Spleen (tissue), 11 donors: ENCODE data around the gene NXPH4. TPM values are rescaled to one million over a fixed set of nuclear protein-coding genes. Genes with fewer than 3 reads are reported as not detected.
A peak's percentile ranks its signal among the peaks of the same experiment; 100 is the strongest.

Experiments
- DNase-seq: peaks from one replicate; pipeline ENCODE4 v3.0.0-alpha.2; 2020
- H3K27ac ChIP-seq, 8 donors: fragments of 200-600 bp; sonication (generic) in 7 of 8; 1 replicate in 4 of 8; 2 replicates in 4 of 8; pipeline versions ENCODE4 v1.5.0 to v1.8.0; 2016 to 2021; ENCODE audit warnings: inconsistent platforms in 4 of 8, mild to moderate bottlenecking in 4 of 8, moderate library complexity in 1 of 8
- H3K27me3 ChIP-seq, 7 donors: fragments of 200-600 bp; sonication (generic) in 6 of 7; replicated peaks in 1 of 7; 1 replicate in 4 of 7; 2 replicates in 3 of 7; pipeline versions ENCODE4 v1.5.0 to v1.8.0; 2016 to 2021; ENCODE audit warnings: inconsistent platforms in 3 of 7, mild to moderate bottlenecking in 1 of 7
- H3K36me3 ChIP-seq, 6 donors: fragments of 200-600 bp; sonication (generic) in 5 of 6; 1 replicate in 4 of 6; 2 replicates in 2 of 6; pipeline versions ENCODE4 v1.5.0 to v1.8.0; 2016 to 2021; ENCODE audit warnings: inconsistent platforms in 2 of 6
- H3K4me1 ChIP-seq, 6 donors: fragments of 200-600 bp; sonication (generic) in 5 of 6; 1 replicate in 3 of 6; 2 replicates in 3 of 6; pipeline versions ENCODE4 v1.5.0 to v1.8.0; 2016 to 2021; ENCODE audit warnings: inconsistent platforms in 3 of 6
- H3K4me3 ChIP-seq, 8 donors: fragments of 200-600 bp; sonication (generic) in 7 of 8; 1 replicate in 4 of 8; 2 replicates in 4 of 8; pipeline versions ENCODE4 v1.5.0 to v1.8.0; 2016 to 2021; ENCODE audit warnings: inconsistent platforms in 4 of 8, mild to moderate bottlenecking in 4 of 8, moderate library complexity in 2 of 8
- H3K9me3 ChIP-seq, 8 donors: fragments of 200-600 bp; sonication (generic) in 7 of 8; 1 replicate in 4 of 8; 2 replicates in 4 of 8; pipeline versions ENCODE4 v1.5.0 to v1.8.0; 2016 to 2021; ENCODE audit warnings: inconsistent platforms in 4 of 8
- POLR2A ChIP-seq, 3 donors: fragments of 450-650 bp; IDR thresholded peaks; one replicate each; pipeline ENCODE4 v1.5.1; 2017; ENCODE audit warnings: antibody characterized with exemption in 3 of 3, mild to moderate bottlenecking in 1 of 3
- POLR2AphosphoS5 ChIP-seq, 3 donors: sonication (generic); formaldehyde crosslinking; IDR thresholded peaks; one replicate each; pipeline ENCODE4 v1.5.1; 2017; ENCODE audit warnings: antibody characterized with exemption in 3 of 3
- WGBS, 5 donors: extraction: QIAGEN DNeasy Blood & Tissue Kit in 3 of 5; methylation state at CpG; one replicate each; pipeline versions ENCODE4 v1.1.5 to v1.1.7; 2013 to 2018; 5-methylcytosine and 5-hydroxymethylcytosine counted together
- intact Hi-C: fragments of 100-400 bp; cut with DNase I; formaldehyde crosslinking; loops from one replicate; pipeline ENCODE4 v1.15.0; 2023; ENCODE audit warnings: low total_unique reads
- polyA plus RNA-seq, 3 donors: library from polyadenylated mRNA; stranded (reverse); fragments of 200-250 nt; gene quantifications; one replicate each; pipeline ENCODE4 v1.2.1, GENCODE V29; 2013
- total RNA-seq, 7 donors: library from RNA; depleted of rRNA in 3 of 7; stranded (reverse); fragments of >200 nt in 3 of 7; fragmentation: NEBNext Ultra II Directional in 4 of 7; extraction: Animal tissue kit (Norgen Biotek cat#: 25700) in 4 of 7; gene quantifications; one replicate each; pipeline versions ENCODE4 v1.1.0 to v1.2.1, GENCODE V29; 2016 to 2021
- TF ChIP-seq, protein P1 (sequence below), 11 experiments: fragments of 200-600 bp in 7 of 11; fragments of 450-650 bp in 4 of 11; sonication (generic) in 4 of 11; IDR thresholded peaks in 8 of 11; conservative IDR thresholded peaks in 3 of 11; 1 replicate in 7 of 11; 2 replicates in 4 of 11; pipeline versions ENCODE4 v1.4.0 to v1.8.0; 2016 to 2021; ENCODE audit warnings: antibody characterized with exemption in 11 of 11, inconsistent platforms in 4 of 11, mild to moderate bottlenecking in 1 of 11
- donor health status: healthy with polysubstance abuse.
- donor health status: DM: no; HTN: no; CAD: no; lungs with moderate emphysema.
- donor health status: DM: no; HTN: no; CAD: no.
- donor health status: Bipolar disorder and iron deficiency.
- donor health status: healthy.
- donor health status: DM: no; HTN: no; CAD: no.
- donor health status: DM: yes; HTN: yes; CAD: no.

NXPH4 gene
- total and polyA plus RNA-seq, 10 donors, result 0.11 to 0.60 (median 0.23) TPM; not detected in 4

DNA sequence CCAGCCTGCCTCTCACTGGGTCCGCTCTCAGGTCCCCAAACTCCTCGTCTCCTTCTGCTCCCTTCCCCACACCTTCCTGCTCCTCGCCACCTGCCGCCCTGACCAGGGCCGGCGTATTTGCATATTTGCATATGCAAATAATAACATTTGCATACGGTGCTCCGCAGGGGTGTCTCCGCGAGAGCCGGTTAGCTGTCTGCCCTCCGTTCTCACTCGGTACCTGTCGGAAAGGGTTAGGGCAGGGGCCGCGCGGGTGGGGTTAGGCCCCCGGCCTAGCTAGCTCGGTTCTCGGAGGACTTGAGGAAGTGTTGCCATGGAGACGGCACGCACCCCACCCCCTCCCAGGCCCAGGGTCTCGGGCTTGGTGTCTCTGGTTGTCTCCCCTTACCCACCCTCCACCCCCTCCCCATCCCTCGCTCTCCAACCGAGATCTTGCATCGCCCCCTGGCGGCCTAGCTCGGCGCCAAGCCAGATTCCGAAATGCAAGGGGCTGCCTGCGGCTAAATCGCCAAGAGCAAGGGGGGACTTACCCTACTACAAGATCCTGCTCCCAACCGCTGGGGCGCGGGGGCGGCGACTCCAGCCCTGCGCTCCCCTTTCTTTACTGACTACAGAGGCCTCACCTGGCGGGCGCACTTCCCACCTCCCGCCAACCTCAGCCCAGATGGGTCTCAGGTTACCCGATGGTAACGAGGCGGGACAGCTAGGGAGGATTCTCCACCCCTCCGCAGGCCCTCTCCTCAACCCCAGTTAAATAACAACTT, 26.3 kb downstream of the NXPH4 start:
- intact Hi-C loops, result no loop called here
- Histone ChIP-seq H3K4me1 (peaks cover 57 to 65% (median 63%) of the 10 kb centered on the region in 6 donors), H3K4me3 (peak overlapping the region in 7 of 8 donors; percentile 15 to 77 (median 32)), H3K27ac (peak overlapping the region in 2 of 8 donors; percentile 1 to 2), H3K27me3 (peaks cover 0 to 77% (median 64%) of the 10 kb centered on the region in 7 donors), H3K36me3 (peaks cover 0 to 5% (median 0%) of the 10 kb centered on the region in 6 donors), H3K9me3 (no peaks in the 10 kb centered on the region)
- 1 to 3% (median 2%) methylated on average over 26 to 45 of the region's 45 CpGs for WGBS, 5 donors
- no peak for TF ChIP-seq POLR2A (IDR thresholded peaks at IDR 0.05)
- TF ChIP-seq, protein P1, sequence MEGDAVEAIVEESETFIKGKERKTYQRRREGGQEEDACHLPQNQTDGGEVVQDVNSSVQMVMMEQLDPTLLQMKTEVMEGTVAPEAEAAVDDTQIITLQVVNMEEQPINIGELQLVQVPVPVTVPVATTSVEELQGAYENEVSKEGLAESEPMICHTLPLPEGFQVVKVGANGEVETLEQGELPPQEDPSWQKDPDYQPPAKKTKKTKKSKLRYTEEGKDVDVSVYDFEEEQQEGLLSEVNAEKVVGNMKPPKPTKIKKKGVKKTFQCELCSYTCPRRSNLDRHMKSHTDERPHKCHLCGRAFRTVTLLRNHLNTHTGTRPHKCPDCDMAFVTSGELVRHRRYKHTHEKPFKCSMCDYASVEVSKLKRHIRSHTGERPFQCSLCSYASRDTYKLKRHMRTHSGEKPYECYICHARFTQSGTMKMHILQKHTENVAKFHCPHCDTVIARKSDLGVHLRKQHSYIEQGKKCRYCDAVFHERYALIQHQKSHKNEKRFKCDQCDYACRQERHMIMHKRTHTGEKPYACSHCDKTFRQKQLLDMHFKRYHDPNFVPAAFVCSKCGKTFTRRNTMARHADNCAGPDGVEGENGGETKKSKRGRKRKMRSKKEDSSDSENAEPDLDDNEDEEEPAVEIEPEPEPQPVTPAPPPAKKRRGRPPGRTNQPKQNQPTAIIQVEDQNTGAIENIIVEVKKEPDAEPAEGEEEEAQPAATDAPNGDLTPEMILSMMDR (IDR thresholded peaks at IDR 0.05 in 8 of 11, conservative IDR thresholded peaks at IDR 0.05 in 3 of 11), result peak; percentile 34 to 82 (median 49)
- peak; percentile 89 for DNase-seq

DNA sequence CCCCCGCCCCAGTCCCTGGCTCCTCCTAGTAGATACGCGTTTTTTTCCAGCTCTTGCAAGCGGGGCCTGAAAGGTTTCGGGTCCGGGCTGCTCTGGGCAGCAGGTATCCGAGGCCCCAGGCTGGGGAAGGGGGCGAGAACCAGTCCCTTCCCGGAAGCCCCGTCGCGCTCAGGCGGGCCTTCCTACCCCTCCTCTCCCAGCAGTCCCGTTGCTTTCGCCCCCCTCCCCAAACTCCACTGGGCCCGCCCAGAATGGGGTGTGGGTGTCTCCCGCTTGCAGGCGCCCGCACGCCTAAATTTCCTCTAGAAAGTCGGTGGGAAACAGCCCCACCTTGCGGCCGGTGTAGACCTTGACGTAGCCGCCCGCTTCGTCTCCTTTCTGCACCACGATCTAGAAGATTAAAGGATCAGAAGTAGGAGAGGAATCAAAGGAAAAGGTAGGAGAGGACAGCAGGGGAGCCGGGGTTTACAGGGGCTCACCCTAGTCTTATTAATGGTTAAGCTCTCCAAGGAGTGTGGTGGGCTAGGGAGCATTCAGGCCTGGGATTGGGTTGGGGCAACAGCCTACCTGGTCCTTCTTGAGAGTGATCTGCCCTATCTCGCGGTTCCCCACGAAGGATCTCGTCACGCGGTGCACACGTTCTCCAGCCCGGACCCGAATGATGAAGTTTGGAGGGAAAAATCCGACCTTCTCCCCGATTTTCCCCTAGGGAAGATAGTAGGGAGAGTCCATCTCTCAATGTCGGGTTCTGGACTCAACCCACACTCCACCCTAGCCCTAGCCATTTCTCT, 27.1 kb downstream of the NXPH4 start:
- H3K9me3 ChIP-seq, result no peaks in the 10 kb centered on the region
- peaks cover 48 to 59% (median 55%) of the 10 kb centered on the region in 6 donors for H3K4me1 ChIP-seq
- H3K36me3 ChIP-seq, result peaks cover 0 to 5% (median 0%) of the 10 kb centered on the region in 6 donors
- H3K27ac ChIP-seq, result peak overlapping the region in 1 of 8 donors; percentile 2
- WGBS, 5 donors, result 9 to 12% (median 11%) methylated on average over 33 to 41 of the region's 41 CpGs
- TF ChIP-seq POLR2A (IDR thresholded peaks at IDR 0.05), result no peak
- peak in 2 of 3 donors; percentile 22 to 40 for TF ChIP-seq POLR2AphosphoS5 (IDR thresholded peaks at IDR 0.05)
- TF ChIP-seq, protein P1 (IDR thresholded peaks at IDR 0.05 in 8 of 11, conservative IDR thresholded peaks at IDR 0.05 in 3 of 11), result peak; percentile 57 to 86 (median 74)
- peaks cover 0 to 69% (median 56%) of the 10 kb centered on the region in 7 donors for H3K27me3 ChIP-seq
- intact Hi-C loops, result no loop called here
- peak overlapping the region in 7 of 8 donors; percentile 15 to 77 (median 32) for H3K4me3 ChIP-seq
- DNase-seq, result peak; percentile 93

DNA sequence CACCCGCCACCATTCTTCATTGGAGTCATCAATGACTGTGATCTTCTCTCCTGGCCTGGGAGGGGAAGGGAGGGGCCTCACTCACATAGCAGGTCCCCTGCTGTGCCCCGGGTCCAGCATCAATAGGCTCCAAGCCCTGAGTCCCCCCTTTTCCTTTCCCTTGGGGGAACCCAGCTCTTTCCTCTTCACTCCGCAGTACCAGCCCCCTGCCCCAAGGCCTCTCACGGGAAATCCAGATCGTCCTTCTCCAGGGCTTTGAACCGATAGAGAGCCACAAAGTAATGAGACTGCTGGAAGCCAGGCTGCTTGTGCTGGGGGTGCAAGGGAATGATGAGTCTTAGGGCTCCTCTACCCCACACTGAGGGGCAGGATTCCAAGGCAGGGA, 27.7 kb downstream of the NXPH4 start:
- Histone ChIP-seq H3K9me3 (no peaks in the 10 kb centered on the region), H3K36me3 (peaks cover 0 to 5% (median 0%) of the 10 kb centered on the region in 6 donors), H3K27ac (no peak overlapping the region), H3K27me3 (peaks cover 0 to 63% (median 50%) of the 10 kb centered on the region in 7 donors), H3K4me1 (peaks cover 42 to 59% (median 49%) of the 10 kb centered on the region in 6 donors), H3K4me3 (peak overlapping the region in 1 of 8 donors; percentile 77)
- no peak for TF ChIP-seq POLR2A (IDR thresholded peaks at IDR 0.05)
- no peak for DNase-seq
- intact Hi-C loops, result no loop called here
- WGBS, 5 donors, result 64 to 89% (median 73%) methylated on average over 6 of the region's 6 CpGs

DNA sequence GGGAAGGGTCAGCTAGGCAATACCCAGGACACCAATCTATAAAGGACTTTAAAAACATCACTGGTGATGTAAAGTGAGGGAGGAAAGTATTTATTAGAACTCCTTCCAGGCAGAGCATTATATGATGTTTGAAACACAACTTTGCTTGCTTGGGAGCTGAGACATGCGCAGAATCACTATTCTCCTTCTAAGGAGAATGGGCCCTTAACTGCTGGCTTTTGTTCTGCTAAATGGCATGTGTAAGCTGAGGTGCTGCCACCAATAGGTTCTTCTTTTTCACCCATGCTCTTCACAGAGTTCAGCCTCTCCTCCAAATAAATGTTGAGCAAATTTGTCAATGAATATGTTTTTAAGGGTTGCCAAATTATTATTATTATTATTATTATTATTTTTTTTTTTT, 30.4 kb downstream of the NXPH4 start:
- no peak for DNase-seq
- no peaks in the 10 kb centered on the region for H3K9me3 ChIP-seq
- H3K4me1 ChIP-seq, result peaks cover 18 to 32% (median 22%) of the 10 kb centered on the region in 6 donors
- H3K4me3 ChIP-seq, result no peak overlapping the region
- peaks cover 0 to 36% (median 23%) of the 10 kb centered on the region in 7 donors for H3K27me3 ChIP-seq
- H3K27ac ChIP-seq, result no peak overlapping the region
- WGBS, 5 donors, result 89 to 100% (median 97%) methylated on average over 1 of the region's 1 CpG
- TF ChIP-seq POLR2A (IDR thresholded peaks at IDR 0.05), result no peak
- TF ChIP-seq POLR2AphosphoS5 (IDR thresholded peaks at IDR 0.05), result no peak
- TF ChIP-seq, protein P1 (IDR thresholded peaks at IDR 0.05 in 8 of 11, conservative IDR thresholded peaks at IDR 0.05 in 3 of 11), result no peak
- H3K36me3 ChIP-seq, result peaks cover 0 to 5% (median 0%) of the 10 kb centered on the region in 6 donors
- intact Hi-C loops, result no loop called here
